HEK293 (cell line): ENCODE results near the gene RB1.

Experiments used
- CTCF ChIA-PET: fragments of 350-600 bp; formaldehyde crosslinking; extraction: SDS; loops from one replicate; lab custom pipeline; 2021; ENCODE audit warnings: antibody characterized with exemption; lab: Yijun Ruan, JAX
- POLR2A ChIA-PET: fragments of 300-600 bp; formaldehyde crosslinking; extraction: SDS; loops from one replicate; lab custom pipeline; 2020; ENCODE audit warnings: antibody characterized with exemption, inconsistent platforms; lab: Yijun Ruan, JAX
- H3K27ac ChIP-seq: fragments of 200-500 bp; sonication (Bioruptor generic); 2 replicates; pipeline ENCODE4 v1.5.1; 2014; ENCODE audit warnings: low read depth, low read length, control low read depth, inconsistent platforms; ENCODE audit errors: extremely low read depth
- H3K36me3 ChIP-seq, 2 experiments: fragments of 200-500 bp in 1 of 2; sonication (Bioruptor generic) in 1 of 2; 1 replicate in 1 of 2; 2 replicates in 1 of 2; pipeline ENCODE4 v1.5.1; 2014 to 2017; ENCODE audit warnings: inconsistent platforms in 2 of 2, low read length in 2 of 2; ENCODE audit not compliant: control insufficient read depth in 2 of 2, insufficient read depth in 1 of 2
- H3K4me1 ChIP-seq: fragments of 200-500 bp; sonication (Bioruptor generic); 2 replicates; pipeline ENCODE4 v1.5.1; 2014; ENCODE audit warnings: mild to moderate bottlenecking, low read length, inconsistent platforms; ENCODE audit not compliant: control insufficient read depth, insufficient read depth
- H3K4me3 ChIP-seq: 2 replicates; pipeline ENCODE4 v1.5.1; 2011; ENCODE audit warnings: low read depth, mild to moderate bottlenecking, control low read depth, low read length, moderate library complexity
- H3K9me3 ChIP-seq: fragments of 200-500 bp; sonication (Bioruptor generic); 2 replicates; pipeline ENCODE4 v1.5.1; 2014; ENCODE audit warnings: low read depth, low read length, inconsistent platforms; ENCODE audit not compliant: control insufficient read depth, insufficient read depth
- GFI1B ChIP-seq: fragments of 450-650 bp; formaldehyde crosslinking; IDR thresholded peaks from 2 replicates; pipeline ENCODE4 v1.5.1; 2016; ENCODE audit warnings: missing biosample characterization, missing genetic modification characterization
- GLI2 ChIP-seq: fragments of 450-650 bp; formaldehyde crosslinking; IDR thresholded peaks from 2 replicates; pipeline ENCODE4; 2017; ENCODE audit warnings: missing biosample characterization, missing genetic modification characterization, low read depth, borderline replicate concordance
- GLI4 ChIP-seq: fragments of 450-650 bp; formaldehyde crosslinking; IDR thresholded peaks from 2 replicates; pipeline ENCODE4 v1.5.1; 2016; ENCODE audit warnings: missing biosample characterization, missing genetic modification characterization
- PBX3 ChIP-seq: sonication (generic); formaldehyde crosslinking; IDR thresholded peaks from 2 replicates; pipeline ENCODE4 v1.8.1; 2022; ENCODE audit warnings: mild to moderate bottlenecking, moderate library complexity, missing genetic modification reagents
- PRDM1 ChIP-seq: fragments of 450-650 bp; formaldehyde crosslinking; IDR thresholded peaks from 2 replicates; pipeline ENCODE4; 2016; ENCODE audit warnings: missing biosample characterization, missing genetic modification characterization
- SALL2 ChIP-seq: fragments of 450-650 bp; formaldehyde crosslinking; IDR thresholded peaks from 2 replicates; pipeline ENCODE4 v1.5.0; 2017; ENCODE audit warnings: missing biosample characterization, mild to moderate bottlenecking, missing genetic modification characterization, borderline replicate concordance
- SCRT2 ChIP-seq: fragments of 450-650 bp; formaldehyde crosslinking; IDR thresholded peaks from 2 replicates; pipeline ENCODE4 v1.5.1; 2016; ENCODE audit warnings: missing biosample characterization, missing genetic modification characterization
- SP7 ChIP-seq: fragments of 450-650 bp; formaldehyde crosslinking; IDR thresholded peaks from 2 replicates; pipeline ENCODE4 v1.5.1; 2016; ENCODE audit warnings: missing biosample characterization, missing genetic modification characterization
- ZBTB1 ChIP-seq: fragments of 450-650 bp; formaldehyde crosslinking; IDR thresholded peaks from 2 replicates; pipeline ENCODE4 v1.5.1; 2016; ENCODE audit warnings: missing biosample characterization, missing genetic modification characterization
- ZBTB20 ChIP-seq: fragments of 450-650 bp; formaldehyde crosslinking; IDR thresholded peaks from 2 replicates; pipeline ENCODE4 v1.5.1; 2016; ENCODE audit warnings: missing biosample characterization, missing genetic modification characterization
- ZFP37 ChIP-seq: fragments of 450-650 bp; formaldehyde crosslinking; IDR thresholded peaks from 2 replicates; pipeline ENCODE4 v1.5.1; 2016; ENCODE audit warnings: missing biosample characterization, missing genetic modification characterization
- ZFP69B ChIP-seq: fragments of 450-650 bp; formaldehyde crosslinking; IDR thresholded peaks from 2 replicates; pipeline ENCODE4 v1.5.1; 2016; ENCODE audit warnings: missing biosample characterization, missing genetic modification characterization
- ZNF10 ChIP-seq: fragments of 450-650 bp; formaldehyde crosslinking; IDR thresholded peaks from 2 replicates; pipeline ENCODE4 v1.5.1; 2017; ENCODE audit warnings: missing biosample characterization, missing genetic modification characterization
- ZNF121 ChIP-seq: fragments of 450-650 bp; formaldehyde crosslinking; IDR thresholded peaks from 2 replicates; pipeline ENCODE4 v1.5.1; 2016; ENCODE audit warnings: missing biosample characterization, missing genetic modification characterization
- ZNF211 ChIP-seq: fragments of 450-650 bp; formaldehyde crosslinking; IDR thresholded peaks from 2 replicates; pipeline ENCODE4 v1.5.1; 2016; ENCODE audit warnings: low read depth, missing biosample characterization, missing genetic modification characterization
- ZNF223 ChIP-seq: fragments of 450-650 bp; formaldehyde crosslinking; IDR thresholded peaks from 2 replicates; pipeline ENCODE4 v1.5.1; 2016; ENCODE audit warnings: missing biosample characterization, missing genetic modification characterization
- ZNF23 ChIP-seq: fragments of 450-650 bp; formaldehyde crosslinking; IDR thresholded peaks from 2 replicates; pipeline ENCODE4 v1.5.1; 2016; ENCODE audit warnings: missing biosample characterization, missing genetic modification characterization, borderline replicate concordance
- ZNF248 ChIP-seq: fragments of 450-650 bp; formaldehyde crosslinking; IDR thresholded peaks from 2 replicates; pipeline ENCODE4 v1.5.1; 2017; ENCODE audit warnings: missing biosample characterization, missing genetic modification characterization
- ZNF280D ChIP-seq: fragments of 450-650 bp; formaldehyde crosslinking; IDR thresholded peaks from 2 replicates; pipeline ENCODE4 v1.5.1; 2016; ENCODE audit warnings: missing biosample characterization, missing genetic modification characterization
- ZNF433 ChIP-seq: fragments of 450-650 bp; formaldehyde crosslinking; IDR thresholded peaks from 2 replicates; pipeline ENCODE4 v1.5.1; 2016; ENCODE audit warnings: missing biosample characterization, missing genetic modification characterization, low read depth
- ZNF488 ChIP-seq: fragments of 450-650 bp; formaldehyde crosslinking; IDR thresholded peaks from 2 replicates; pipeline ENCODE4 v1.5.1; 2016; ENCODE audit warnings: missing biosample characterization, missing genetic modification characterization
- ZNF529 ChIP-seq: fragments of 450-650 bp; formaldehyde crosslinking; IDR thresholded peaks from 2 replicates; pipeline ENCODE4 v1.5.1; 2017; ENCODE audit warnings: missing genetic modification characterization, missing biosample characterization; ENCODE audit not compliant: insufficient replicate concordance
- ZNF560 ChIP-seq: fragments of 450-650 bp; formaldehyde crosslinking; IDR thresholded peaks from 2 replicates; pipeline ENCODE4 v1.5.1; 2017; ENCODE audit warnings: missing biosample characterization, missing genetic modification characterization, borderline replicate concordance
- ZNF629 ChIP-seq: fragments of 450-650 bp; formaldehyde crosslinking; IDR thresholded peaks from 2 replicates; pipeline ENCODE4 v1.5.1; 2017; ENCODE audit warnings: missing biosample characterization, missing genetic modification characterization
- ZNF645 ChIP-seq: fragments of 450-650 bp; formaldehyde crosslinking; IDR thresholded peaks from 2 replicates; pipeline ENCODE4; 2016; ENCODE audit warnings: missing biosample characterization, missing genetic modification characterization
- ZNF664 ChIP-seq: fragments of 450-650 bp; formaldehyde crosslinking; IDR thresholded peaks from 2 replicates; pipeline ENCODE4 v1.5.1; 2016; ENCODE audit warnings: missing biosample characterization, missing genetic modification characterization
- ZNF692 ChIP-seq: fragments of 450-650 bp; formaldehyde crosslinking; IDR thresholded peaks from 2 replicates; pipeline ENCODE4 v1.5.1; 2016; ENCODE audit warnings: missing biosample characterization, missing genetic modification characterization
- ZNF707 ChIP-seq: fragments of 450-650 bp; formaldehyde crosslinking; IDR thresholded peaks from 2 replicates; pipeline ENCODE4 v1.5.1; 2016; ENCODE audit warnings: missing biosample characterization, missing genetic modification characterization
- ZNF791 ChIP-seq: fragments of 450-650 bp; formaldehyde crosslinking; IDR thresholded peaks from 2 replicates; pipeline ENCODE4 v1.5.1; 2016; ENCODE audit warnings: missing biosample characterization, missing genetic modification characterization
- ZNF843 ChIP-seq: fragments of 450-650 bp; formaldehyde crosslinking; IDR thresholded peaks from 2 replicates; pipeline ENCODE4 v1.5.1; 2016; ENCODE audit warnings: missing biosample characterization, missing genetic modification characterization
- ZSCAN16 ChIP-seq: fragments of 450-650 bp; formaldehyde crosslinking; IDR thresholded peaks from 2 replicates; pipeline ENCODE4 v1.5.1; 2016; ENCODE audit warnings: missing biosample characterization, missing genetic modification characterization
- ZSCAN18 ChIP-seq: fragments of 450-650 bp; formaldehyde crosslinking; IDR thresholded peaks from 2 replicates; pipeline ENCODE4 v1.5.1; 2016; ENCODE audit warnings: missing biosample characterization, missing genetic modification characterization

The RB1 gene

GRCh38 chr13:48255954-48256353 is 47.6 kb upstream of the RB1 start:
- CTCF ChIA-PET = interaction anchor here (0.6 kb wide), 1 partner anchor 240 kb away, joined by 3 read pairs; no protein-coding TSS in a partner anchor
- POLR2A ChIA-PET = no interaction called here
- H3K4me1 ChIP-seq = 0 out of 2 replicates have a peak, but pooled peaks cover 2% of the 10 kb centered on the region
- peak; percentile 95 for TF ChIP-seq SP7 (tag by site-specific recombination)
- no peak for TF ChIP-seq ZFP37 (tag by site-specific recombination)
- TF ChIP-seq SCRT2 = no peak
- TF ChIP-seq GLI4 (tag by site-specific recombination) = no peak
- no peak for TF ChIP-seq ZSCAN16 (tag by site-specific recombination)
- TF ChIP-seq GFI1B (tag by site-specific recombination) = no peak
- no peak for TF ChIP-seq GLI2 (tag by site-specific recombination)
- TF ChIP-seq ZNF433 (tag by site-specific recombination) = no peak
- TF ChIP-seq PRDM1 = peak; percentile 76
- no peak for TF ChIP-seq ZNF529
- no peak for TF ChIP-seq ZBTB20 (tag by site-specific recombination)
- no peak for TF ChIP-seq ZNF23 (tag by site-specific recombination)
- no peak for TF ChIP-seq ZNF707 (tag by site-specific recombination)
- no peak for TF ChIP-seq PBX3
- TF ChIP-seq ZNF488 = no peak
- TF ChIP-seq ZNF692 (tag by site-specific recombination) = peak; percentile 88
- TF ChIP-seq ZNF211 (tag by site-specific recombination) = no peak
- TF ChIP-seq ZNF248 (tag by site-specific recombination) = no peak
- no peak for TF ChIP-seq ZNF10
- TF ChIP-seq ZNF664 (tag by site-specific recombination) = no peak
- TF ChIP-seq SALL2 = no peak
- TF ChIP-seq ZNF280D = no peak
- 0 out of 2 replicates have a peak, but pooled peaks have one; percentile 16 for TF ChIP-seq ZNF843 (tag by site-specific recombination)
- no peak for TF ChIP-seq ZNF791
- TF ChIP-seq ZNF560 (tag by site-specific recombination) = no peak
- no peak for TF ChIP-seq ZNF121 (tag by site-specific recombination)
- TF ChIP-seq ZFP69B (tag by site-specific recombination) = peak; percentile 86
- TF ChIP-seq ZNF645 (tag by site-specific recombination) = no peak
- no peak for TF ChIP-seq ZNF223
- TF ChIP-seq ZSCAN18 = no peak
- peak; percentile 90 for TF ChIP-seq ZNF629
- TF ChIP-seq ZBTB1 (tag by site-specific recombination) = no peak

More at GRCh38 chr13:48255954-48256353, 47.6 kb upstream of the RB1 start:
- Histone ChIP-seq H3K36me3 (peaks cover 4 to 58% of the 10 kb centered on the region in 2 experiments), H3K27ac (no peak overlapping the region), H3K4me3 (no peak overlapping the region), H3K9me3 (no peaks in the 10 kb centered on the region)
